GM12874 (cell line): ENCODE measurements around the gene NDUFV1.

Experiments
- TF ChIP-seq, protein P1 (sequence below): IDR thresholded peaks from 2 replicates; pipeline ENCODE4 v1.5.1; 2011; ENCODE audit warnings: low read depth, mild to moderate bottlenecking, control low read depth, low read length, moderate library complexity; ENCODE audit not compliant: insufficient read depth

The NDUFV1 gene

DNA sequence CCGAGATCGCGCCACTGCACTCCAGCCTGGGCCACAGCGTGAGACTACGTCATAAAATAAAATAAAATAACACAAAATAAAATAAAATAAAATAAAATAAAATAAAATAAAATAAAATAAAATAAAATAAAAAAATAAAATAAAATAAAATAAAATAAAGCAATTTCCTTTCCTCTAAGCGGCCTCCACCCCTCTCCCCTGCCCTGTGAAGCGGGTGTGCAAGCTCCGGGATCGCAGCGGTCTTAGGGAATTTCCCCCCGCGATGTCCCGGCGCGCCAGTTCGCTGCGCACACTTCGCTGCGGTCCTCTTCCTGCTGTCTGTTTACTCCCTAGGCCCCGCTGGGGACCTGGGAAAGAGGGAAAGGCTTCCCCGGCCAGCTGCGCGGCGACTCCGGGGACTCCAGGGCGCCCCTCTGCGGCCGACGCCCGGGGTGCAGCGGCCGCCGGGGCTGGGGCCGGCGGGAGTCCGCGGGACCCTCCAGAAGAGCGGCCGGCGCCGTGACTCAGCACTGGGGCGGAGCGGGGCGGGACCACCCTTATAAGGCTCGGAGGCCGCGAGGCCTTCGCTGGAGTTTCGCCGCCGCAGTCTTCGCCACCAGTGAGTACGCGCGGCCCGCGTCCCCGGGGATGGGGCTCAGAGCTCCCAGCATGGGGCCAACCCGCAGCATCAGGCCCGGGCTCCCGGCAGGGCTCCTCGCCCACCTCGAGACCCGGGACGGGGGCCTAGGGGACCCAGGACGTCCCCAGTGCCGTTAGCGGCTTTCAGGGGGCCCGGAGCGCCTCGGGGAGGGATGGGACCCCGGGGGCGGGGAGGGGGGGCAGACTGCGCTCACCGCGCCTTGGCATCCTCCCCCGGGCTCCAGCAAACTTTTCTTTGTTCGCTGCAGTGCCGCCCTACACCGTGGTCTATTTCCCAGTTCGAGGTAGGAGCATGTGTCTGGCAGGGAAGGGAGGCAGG, 23.2 kb upstream of the NDUFV1 start, which contains the start of gene GSTP1:
Gene GSTP1 (plus strand): TSS at position 566 of the 958 bp plus-strand sequence. CDS start 32 bp downstream, at position 598.
- TF ChIP-seq, protein P1, sequence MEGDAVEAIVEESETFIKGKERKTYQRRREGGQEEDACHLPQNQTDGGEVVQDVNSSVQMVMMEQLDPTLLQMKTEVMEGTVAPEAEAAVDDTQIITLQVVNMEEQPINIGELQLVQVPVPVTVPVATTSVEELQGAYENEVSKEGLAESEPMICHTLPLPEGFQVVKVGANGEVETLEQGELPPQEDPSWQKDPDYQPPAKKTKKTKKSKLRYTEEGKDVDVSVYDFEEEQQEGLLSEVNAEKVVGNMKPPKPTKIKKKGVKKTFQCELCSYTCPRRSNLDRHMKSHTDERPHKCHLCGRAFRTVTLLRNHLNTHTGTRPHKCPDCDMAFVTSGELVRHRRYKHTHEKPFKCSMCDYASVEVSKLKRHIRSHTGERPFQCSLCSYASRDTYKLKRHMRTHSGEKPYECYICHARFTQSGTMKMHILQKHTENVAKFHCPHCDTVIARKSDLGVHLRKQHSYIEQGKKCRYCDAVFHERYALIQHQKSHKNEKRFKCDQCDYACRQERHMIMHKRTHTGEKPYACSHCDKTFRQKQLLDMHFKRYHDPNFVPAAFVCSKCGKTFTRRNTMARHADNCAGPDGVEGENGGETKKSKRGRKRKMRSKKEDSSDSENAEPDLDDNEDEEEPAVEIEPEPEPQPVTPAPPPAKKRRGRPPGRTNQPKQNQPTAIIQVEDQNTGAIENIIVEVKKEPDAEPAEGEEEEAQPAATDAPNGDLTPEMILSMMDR: peak; percentile 75

DNA sequence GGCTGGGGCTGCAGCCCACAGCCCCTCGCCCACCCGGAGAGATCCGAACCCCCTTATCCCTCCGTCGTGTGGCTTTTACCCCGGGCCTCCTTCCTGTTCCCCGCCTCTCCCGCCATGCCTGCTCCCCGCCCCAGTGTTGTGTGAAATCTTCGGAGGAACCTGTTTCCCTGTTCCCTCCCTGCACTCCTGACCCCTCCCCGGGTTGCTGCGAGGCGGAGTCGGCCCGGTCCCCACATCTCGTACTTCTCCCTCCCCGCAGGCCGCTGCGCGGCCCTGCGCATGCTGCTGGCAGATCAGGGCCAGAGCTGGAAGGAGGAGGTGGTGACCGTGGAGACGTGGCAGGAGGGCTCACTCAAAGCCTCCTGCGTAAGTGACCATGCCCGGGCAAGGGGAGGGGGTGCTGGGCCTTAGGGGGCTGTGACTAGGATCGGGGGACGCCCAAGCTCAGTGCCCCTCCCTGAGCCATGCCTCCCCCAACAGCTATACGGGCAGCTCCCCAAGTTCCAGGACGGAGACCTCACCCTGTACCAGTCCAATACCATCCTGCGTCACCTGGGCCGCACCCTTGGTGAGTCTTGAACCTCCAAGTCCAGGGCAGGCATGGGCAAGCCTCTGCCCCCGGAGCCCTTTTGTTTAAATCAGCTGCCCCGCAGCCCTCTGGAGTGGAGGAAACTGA, 22.4 kb upstream of the NDUFV1 start:
- TF ChIP-seq, protein P1: no peak

DNA sequence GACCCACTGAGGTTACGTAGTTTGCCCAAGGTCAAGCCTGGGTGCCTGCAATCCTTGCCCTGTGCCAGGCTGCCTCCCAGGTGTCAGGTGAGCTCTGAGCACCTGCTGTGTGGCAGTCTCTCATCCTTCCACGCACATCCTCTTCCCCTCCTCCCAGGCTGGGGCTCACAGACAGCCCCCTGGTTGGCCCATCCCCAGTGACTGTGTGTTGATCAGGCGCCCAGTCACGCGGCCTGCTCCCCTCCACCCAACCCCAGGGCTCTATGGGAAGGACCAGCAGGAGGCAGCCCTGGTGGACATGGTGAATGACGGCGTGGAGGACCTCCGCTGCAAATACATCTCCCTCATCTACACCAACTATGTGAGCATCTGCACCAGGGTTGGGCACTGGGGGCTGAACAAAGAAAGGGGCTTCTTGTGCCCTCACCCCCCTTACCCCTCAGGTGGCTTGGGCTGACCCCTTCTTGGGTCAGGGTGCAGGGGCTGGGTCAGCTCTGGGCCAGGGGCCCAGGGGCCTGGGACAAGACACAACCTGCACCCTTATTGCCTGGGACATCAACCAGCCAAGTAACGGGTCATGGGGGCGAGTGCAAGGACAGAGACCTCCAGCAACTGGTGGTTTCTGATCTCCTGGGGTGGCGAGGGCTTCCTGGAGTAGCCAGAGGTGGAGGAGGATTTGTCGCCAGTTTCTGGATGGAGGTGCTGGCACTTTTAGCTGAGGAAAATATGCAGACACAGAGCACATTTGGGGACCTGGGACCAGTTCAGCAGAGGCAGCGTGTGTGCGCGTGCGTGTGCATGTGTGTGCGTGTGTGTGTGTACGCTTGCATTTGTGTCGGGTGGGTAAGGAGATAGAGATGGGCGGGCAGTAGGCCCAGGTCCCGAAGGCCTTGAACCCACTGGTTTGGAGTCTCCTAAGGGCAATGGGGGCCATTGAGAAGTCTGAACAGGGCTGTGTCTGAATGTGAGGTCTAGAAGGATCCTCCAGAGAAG, 21.6 kb upstream of the NDUFV1 start:
- TF ChIP-seq, protein P1: no peak

DNA sequence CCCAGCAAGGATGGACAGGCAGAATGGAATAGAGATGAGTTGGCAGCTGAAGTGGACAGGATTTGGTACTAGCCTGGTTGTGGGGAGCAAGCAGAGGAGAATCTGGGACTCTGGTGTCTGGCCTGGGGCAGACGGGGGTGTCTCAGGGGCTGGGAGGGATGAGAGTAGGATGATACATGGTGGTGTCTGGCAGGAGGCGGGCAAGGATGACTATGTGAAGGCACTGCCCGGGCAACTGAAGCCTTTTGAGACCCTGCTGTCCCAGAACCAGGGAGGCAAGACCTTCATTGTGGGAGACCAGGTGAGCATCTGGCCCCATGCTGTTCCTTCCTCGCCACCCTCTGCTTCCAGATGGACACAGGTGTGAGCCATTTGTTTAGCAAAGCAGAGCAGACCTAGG, 20.8 kb upstream of the NDUFV1 start:
- TF ChIP-seq, protein P1: no peak

DNA sequence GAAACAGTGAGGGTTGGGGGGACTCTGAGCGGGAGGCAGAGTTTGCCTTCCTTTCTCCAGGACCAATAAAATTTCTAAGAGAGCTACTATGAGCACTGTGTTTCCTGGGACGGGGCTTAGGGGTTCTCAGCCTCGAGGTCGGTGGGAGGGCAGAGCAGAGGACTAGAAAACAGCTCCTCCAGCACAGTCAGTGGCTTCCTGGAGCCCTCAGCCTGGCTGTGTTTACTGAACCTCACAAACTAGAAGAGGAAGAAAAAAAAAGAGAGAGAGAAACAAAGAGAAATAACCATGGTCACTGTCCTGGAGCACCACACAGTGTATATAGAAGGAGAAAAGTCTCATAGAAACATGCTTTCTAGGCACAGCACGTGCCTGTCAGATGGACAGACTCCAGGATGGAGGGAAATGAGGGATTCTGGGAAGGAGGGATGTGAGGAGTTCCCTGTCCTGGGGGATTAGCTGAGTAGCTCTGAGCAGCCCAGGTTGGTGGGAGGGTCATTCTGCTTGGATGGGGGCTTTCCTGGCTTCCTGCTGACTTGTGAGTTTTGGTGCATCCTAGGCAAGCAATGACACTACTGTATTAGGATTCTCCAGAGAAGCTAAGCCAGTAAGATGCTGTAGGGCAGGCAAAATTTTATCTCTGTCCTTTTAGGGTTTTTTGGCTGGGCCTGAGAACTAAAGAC, 20.0 kb upstream of the NDUFV1 start:
- TF ChIP-seq, protein P1: no peak

DNA sequence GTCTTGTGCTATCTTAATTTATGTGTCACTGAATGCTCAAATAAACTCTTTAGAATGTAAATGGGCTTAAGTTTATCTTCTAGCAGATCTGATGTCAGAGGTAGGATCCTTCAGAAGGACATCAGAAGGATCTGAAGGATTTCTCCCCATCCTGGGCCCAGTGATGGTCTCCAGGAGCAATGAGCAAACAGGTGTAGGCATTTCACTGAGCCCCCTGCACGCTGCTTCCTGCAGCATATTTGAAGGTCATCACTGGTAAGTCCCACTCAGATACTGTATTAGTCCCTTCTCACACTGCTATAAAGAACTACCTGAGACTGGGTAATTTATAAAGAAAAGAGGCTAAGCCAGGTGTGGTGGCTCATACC, 18.6 kb upstream of the NDUFV1 start:
- TF ChIP-seq, protein P1: no peak
